Measurements from ENCODE around the gene MERTK. TPM values are rescaled to one million over a fixed set of nuclear protein-coding genes. Genes with fewer than 3 reads are reported as not detected.

The MERTK gene
- total and polyA plus RNA-seq, 10 of the 15 experiments (the other 5 are each of a cell fraction or from before 2014, with no cell fraction given) = 0.13 to 30.6 (median 0.50) TPM

DNA sequence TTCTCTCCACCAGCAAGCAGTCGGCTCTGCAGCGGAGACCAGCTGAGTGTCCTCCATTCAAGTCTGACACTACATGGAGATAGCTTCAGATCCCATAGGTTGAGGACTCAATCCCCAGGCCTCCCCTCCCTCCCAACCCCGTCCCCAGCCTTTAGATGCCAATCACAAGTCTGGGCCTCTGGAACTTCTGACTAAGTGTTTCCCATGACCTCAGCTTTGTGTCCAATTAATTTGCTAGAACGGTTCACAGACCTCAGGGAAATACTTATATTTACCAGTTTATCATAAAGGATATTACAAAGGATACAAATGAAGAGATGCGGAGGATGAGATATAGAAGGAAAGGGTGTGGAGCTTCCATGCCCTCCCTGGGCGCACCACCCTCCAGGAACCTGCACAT, 77.4 kb downstream of the MERTK start:
- no TSS peak for BruUV-seq (replicated peaks)
- peaks cover 6% of the 10 kb centered on the region for H3K4me1 ChIP-seq (ENCODE audit: control insufficient read depth, insufficient read depth, low read length)
- no peak for TF ChIP-seq FOXM1 (IDR thresholded peaks at IDR 0.05; ENCODE audit: low read depth, low read length)
- TF ChIP-seq, protein P1, sequence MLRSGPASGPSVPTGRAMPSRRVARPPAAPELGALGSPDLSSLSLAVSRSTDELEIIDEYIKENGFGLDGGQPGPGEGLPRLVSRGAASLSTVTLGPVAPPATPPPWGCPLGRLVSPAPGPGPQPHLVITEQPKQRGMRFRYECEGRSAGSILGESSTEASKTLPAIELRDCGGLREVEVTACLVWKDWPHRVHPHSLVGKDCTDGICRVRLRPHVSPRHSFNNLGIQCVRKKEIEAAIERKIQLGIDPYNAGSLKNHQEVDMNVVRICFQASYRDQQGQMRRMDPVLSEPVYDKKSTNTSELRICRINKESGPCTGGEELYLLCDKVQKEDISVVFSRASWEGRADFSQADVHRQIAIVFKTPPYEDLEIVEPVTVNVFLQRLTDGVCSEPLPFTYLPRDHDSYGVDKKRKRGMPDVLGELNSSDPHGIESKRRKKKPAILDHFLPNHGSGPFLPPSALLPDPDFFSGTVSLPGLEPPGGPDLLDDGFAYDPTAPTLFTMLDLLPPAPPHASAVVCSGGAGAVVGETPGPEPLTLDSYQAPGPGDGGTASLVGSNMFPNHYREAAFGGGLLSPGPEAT (IDR thresholded peaks at IDR 0.05; ENCODE audit: low read depth) = no peak
- no peak for TF ChIP-seq CHD2 (IDR thresholded peaks at IDR 0.05; ENCODE audit: borderline replicate concordance, low read depth, low read length)
- TF ChIP-seq ZNF274 (IDR thresholded peaks at IDR 0.05; ENCODE audit: insufficient read depth, insufficient read length) = no peak
- no peak for TF ChIP-seq YBX1 (IDR thresholded peaks at IDR 0.05)
- TF ChIP-seq RB1 (IDR thresholded peaks at IDR 0.05; ENCODE audit: borderline replicate concordance) = no peak
- TF ChIP-seq PAX5 (IDR thresholded peaks at IDR 0.05; ENCODE audit: borderline replicate concordance, low read depth, low read length) = no peak
- TF ChIP-seq POLR2A (IDR thresholded peaks at IDR 0.05; ENCODE audit: low read depth, low read length) = no peak
- TF ChIP-seq, protein P2, sequence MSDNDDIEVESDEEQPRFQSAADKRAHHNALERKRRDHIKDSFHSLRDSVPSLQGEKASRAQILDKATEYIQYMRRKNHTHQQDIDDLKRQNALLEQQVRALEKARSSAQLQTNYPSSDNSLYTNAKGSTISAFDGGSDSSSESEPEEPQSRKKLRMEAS (IDR thresholded peaks at IDR 0.05; ENCODE audit: low read depth, low read length) = no peak
- TF ChIP-seq SUZ12 (IDR thresholded peaks at IDR 0.05; ENCODE audit: unreplicated experiment) = no peak
- TF ChIP-seq, protein P3, sequence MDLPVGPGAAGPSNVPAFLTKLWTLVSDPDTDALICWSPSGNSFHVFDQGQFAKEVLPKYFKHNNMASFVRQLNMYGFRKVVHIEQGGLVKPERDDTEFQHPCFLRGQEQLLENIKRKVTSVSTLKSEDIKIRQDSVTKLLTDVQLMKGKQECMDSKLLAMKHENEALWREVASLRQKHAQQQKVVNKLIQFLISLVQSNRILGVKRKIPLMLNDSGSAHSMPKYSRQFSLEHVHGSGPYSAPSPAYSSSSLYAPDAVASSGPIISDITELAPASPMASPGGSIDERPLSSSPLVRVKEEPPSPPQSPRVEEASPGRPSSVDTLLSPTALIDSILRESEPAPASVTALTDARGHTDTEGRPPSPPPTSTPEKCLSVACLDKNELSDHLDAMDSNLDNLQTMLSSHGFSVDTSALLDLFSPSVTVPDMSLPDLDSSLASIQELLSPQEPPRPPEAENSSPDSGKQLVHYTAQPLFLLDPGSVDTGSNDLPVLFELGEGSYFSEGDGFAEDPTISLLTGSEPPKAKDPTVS (IDR thresholded peaks at IDR 0.05; ENCODE audit: low read depth, low read length) = no peak
- TF ChIP-seq NR2C2 (IDR thresholded peaks at IDR 0.05; ENCODE audit: borderline replicate concordance, control insufficient read depth, insufficient read length, low read depth) = no peak
- TF ChIP-seq, protein P4, sequence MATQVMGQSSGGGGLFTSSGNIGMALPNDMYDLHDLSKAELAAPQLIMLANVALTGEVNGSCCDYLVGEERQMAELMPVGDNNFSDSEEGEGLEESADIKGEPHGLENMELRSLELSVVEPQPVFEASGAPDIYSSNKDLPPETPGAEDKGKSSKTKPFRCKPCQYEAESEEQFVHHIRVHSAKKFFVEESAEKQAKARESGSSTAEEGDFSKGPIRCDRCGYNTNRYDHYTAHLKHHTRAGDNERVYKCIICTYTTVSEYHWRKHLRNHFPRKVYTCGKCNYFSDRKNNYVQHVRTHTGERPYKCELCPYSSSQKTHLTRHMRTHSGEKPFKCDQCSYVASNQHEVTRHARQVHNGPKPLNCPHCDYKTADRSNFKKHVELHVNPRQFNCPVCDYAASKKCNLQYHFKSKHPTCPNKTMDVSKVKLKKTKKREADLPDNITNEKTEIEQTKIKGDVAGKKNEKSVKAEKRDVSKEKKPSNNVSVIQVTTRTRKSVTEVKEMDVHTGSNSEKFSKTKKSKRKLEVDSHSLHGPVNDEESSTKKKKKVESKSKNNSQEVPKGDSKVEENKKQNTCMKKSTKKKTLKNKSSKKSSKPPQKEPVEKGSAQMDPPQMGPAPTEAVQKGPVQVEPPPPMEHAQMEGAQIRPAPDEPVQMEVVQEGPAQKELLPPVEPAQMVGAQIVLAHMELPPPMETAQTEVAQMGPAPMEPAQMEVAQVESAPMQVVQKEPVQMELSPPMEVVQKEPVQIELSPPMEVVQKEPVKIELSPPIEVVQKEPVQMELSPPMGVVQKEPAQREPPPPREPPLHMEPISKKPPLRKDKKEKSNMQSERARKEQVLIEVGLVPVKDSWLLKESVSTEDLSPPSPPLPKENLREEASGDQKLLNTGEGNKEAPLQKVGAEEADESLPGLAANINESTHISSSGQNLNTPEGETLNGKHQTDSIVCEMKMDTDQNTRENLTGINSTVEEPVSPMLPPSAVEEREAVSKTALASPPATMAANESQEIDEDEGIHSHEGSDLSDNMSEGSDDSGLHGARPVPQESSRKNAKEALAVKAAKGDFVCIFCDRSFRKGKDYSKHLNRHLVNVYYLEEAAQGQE (IDR thresholded peaks at IDR 0.05; ENCODE audit: low read depth, low read length) = no peak
- TF ChIP-seq, protein P5, sequence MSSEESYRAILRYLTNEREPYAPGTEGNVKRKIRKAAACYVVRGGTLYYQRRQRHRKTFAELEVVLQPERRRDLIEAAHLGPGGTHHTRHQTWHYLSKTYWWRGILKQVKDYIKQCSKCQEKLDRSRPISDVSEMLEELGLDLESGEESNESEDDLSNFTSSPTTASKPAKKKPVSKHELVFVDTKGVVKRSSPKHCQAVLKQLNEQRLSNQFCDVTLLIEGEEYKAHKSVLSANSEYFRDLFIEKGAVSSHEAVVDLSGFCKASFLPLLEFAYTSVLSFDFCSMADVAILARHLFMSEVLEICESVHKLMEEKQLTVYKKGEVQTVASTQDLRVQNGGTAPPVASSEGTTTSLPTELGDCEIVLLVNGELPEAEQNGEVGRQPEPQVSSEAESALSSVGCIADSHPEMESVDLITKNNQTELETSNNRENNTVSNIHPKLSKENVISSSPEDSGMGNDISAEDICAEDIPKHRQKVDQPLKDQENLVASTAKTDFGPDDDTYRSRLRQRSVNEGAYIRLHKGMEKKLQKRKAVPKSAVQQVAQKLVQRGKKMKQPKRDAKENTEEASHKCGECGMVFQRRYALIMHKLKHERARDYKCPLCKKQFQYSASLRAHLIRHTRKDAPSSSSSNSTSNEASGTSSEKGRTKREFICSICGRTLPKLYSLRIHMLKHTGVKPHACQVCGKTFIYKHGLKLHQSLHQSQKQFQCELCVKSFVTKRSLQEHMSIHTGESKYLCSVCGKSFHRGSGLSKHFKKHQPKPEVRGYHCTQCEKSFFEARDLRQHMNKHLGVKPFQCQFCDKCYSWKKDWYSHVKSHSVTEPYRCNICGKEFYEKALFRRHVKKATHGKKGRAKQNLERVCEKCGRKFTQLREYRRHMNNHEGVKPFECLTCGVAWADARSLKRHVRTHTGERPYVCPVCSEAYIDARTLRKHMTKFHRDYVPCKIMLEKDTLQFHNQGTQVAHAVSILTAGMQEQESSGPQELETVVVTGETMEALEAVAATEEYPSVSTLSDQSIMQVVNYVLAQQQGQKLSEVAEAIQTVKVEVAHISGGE (CRISPR knock-in tag; IDR thresholded peaks at IDR 0.05) = no peak
- TF ChIP-seq NBN (IDR thresholded peaks at IDR 0.05) = no peak

More for the DNA sequence above, 77.4 kb downstream of the MERTK start:
- no peak overlapping the region for H3K9ac ChIP-seq (ENCODE audit: control insufficient read depth, insufficient read depth, low read length)
- H3K79me2 ChIP-seq (ENCODE audit: control insufficient read depth, insufficient read depth, low read length) = no peaks in the 10 kb centered on the region
- no peak overlapping the region for H2AFZ ChIP-seq (ENCODE audit: control insufficient read depth, low read depth, low read length)
- in situ Hi-C loops (cut with MboI) (no loop called here), intact Hi-C loops (cut with micrococcal nuclease; ENCODE audit: unreplicated experiment) (no loop called here)
- FAIRE-seq = no peak
- no peaks in the 10 kb centered on the region for H4K20me1 ChIP-seq (ENCODE audit: control insufficient read depth, insufficient read depth)
- ChIA-PET RAD21 (ENCODE audit: unreplicated experiment) (no interaction called here), CTCF (interaction anchor here (1.5 kb wide), 1 partner anchor 18 kb away, joined by 3 read pairs; no protein-coding TSS in a partner anchor), SMC1A (ENCODE audit: uncharacterized antibody, unreplicated experiment) (no interaction called here), POLR2A (no interaction called here)
- no peaks in the 10 kb centered on the region for H3K36me3 ChIP-seq (ENCODE audit: control insufficient read depth in 2 of 2, insufficient read depth in 2 of 2, low read length in 1 of 2)
- no peak overlapping the region for H3K4me2 ChIP-seq (ENCODE audit: control insufficient read depth, insufficient read depth)
- 55% methylated on average over 5 of the region's 6 CpGs for WGBS (ENCODE audit: insufficient coverage, insufficient replicate concordance, low lambda C conversion rate, missing lambda C conversion rate)
- H3K27ac ChIP-seq (ENCODE audit: control insufficient read depth, insufficient read depth) = no peak overlapping the region
- no peak for DNase-seq (ENCODE audit: low read depth, low spot score)
- H3K9me3 ChIP-seq (replicated peaks; ENCODE audit: control insufficient read depth, insufficient read depth, low read length) = no peaks in the 10 kb centered on the region; the same call in 2 of the 3 replicates
- ATAC-seq = no peak
- no peak overlapping the region for H3K4me3 ChIP-seq
- H3K27me3 ChIP-seq (replicated peaks in 1 of 2; ENCODE audit: control insufficient read depth in 2 of 2, insufficient read depth in 2 of 2, low read length in 1 of 2) = no peaks in the 10 kb centered on the region

All from GM12878 (cell line).